ENCODE results near the gene EYS. TPM values are rescaled to one million over a fixed set of nuclear protein-coding genes. Genes with fewer than 3 reads are reported as not detected.

The EYS gene
- total RNA-seq, 6 experiments from 2014 or later, result 0.18 TPM; not detected in 5

DNA sequence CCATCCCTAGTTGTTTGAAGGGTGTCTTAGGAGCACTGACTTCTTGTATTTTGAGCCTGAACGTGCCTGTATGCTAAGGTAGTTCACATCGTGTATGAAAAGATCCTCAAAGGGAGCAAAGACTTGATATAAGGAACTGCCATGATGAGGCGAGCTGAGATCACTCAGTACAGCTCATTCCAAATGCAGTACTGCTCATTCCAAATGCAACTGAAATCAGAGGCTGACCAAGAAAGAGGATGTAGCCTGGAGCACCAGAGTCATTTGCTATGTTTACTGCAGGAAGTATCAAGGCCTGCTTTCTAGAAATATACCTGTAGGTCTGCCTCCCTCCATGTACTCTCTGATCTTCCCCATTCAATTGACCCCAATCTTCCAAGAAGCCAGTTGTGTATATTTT lies 832.2 kb downstream of the EYS start:
- Mint-ChIP-seq H3K4me3 (no peak overlapping the region), H3K4me1 (ENCODE audit: low read depth) (no peaks in the 10 kb centered on the region), H3K27me3 (ENCODE audit: insufficient read depth) (no peaks in the 10 kb centered on the region), H3K36me3 (ENCODE audit: low read depth) (no peaks in the 10 kb centered on the region), H3K27ac (no peak overlapping the region), H3K9me3 (peaks cover 28% of the 10 kb centered on the region)
- TF ChIP-seq, protein P1, sequence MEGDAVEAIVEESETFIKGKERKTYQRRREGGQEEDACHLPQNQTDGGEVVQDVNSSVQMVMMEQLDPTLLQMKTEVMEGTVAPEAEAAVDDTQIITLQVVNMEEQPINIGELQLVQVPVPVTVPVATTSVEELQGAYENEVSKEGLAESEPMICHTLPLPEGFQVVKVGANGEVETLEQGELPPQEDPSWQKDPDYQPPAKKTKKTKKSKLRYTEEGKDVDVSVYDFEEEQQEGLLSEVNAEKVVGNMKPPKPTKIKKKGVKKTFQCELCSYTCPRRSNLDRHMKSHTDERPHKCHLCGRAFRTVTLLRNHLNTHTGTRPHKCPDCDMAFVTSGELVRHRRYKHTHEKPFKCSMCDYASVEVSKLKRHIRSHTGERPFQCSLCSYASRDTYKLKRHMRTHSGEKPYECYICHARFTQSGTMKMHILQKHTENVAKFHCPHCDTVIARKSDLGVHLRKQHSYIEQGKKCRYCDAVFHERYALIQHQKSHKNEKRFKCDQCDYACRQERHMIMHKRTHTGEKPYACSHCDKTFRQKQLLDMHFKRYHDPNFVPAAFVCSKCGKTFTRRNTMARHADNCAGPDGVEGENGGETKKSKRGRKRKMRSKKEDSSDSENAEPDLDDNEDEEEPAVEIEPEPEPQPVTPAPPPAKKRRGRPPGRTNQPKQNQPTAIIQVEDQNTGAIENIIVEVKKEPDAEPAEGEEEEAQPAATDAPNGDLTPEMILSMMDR (IDR thresholded peaks at IDR 0.05), result no peak
- no peak for DNase-seq

DNA sequence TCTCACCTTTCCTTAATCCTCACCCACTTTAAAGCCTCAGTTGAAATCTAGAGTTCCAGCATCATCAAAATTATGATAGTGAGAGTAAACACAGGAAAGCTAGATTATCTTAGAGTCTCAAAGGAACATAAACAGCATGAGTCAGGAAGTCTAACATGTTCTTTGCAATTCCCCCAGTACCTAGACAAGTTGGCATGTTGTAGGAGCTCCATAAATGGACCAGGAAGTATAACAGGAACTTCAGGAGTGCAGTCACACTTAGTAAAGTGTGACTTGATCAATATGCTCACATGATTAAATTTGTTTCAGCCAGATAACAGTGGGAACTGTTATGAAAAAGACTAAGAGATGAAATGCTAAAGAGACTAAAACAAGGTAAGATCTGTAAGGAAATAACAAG lies 834.4 kb downstream of the EYS start:
- Mint-ChIP-seq H3K4me3 (no peak overlapping the region), H3K27ac (no peak overlapping the region), H3K9me3 (peaks cover 32% of the 10 kb centered on the region), H3K27me3 (ENCODE audit: insufficient read depth) (no peaks in the 10 kb centered on the region), H3K4me1 (ENCODE audit: low read depth) (no peaks in the 10 kb centered on the region), H3K36me3 (ENCODE audit: low read depth) (no peaks in the 10 kb centered on the region)
- DNase-seq, result no peak
- TF ChIP-seq, protein P1 (IDR thresholded peaks at IDR 0.05), result no peak

DNA sequence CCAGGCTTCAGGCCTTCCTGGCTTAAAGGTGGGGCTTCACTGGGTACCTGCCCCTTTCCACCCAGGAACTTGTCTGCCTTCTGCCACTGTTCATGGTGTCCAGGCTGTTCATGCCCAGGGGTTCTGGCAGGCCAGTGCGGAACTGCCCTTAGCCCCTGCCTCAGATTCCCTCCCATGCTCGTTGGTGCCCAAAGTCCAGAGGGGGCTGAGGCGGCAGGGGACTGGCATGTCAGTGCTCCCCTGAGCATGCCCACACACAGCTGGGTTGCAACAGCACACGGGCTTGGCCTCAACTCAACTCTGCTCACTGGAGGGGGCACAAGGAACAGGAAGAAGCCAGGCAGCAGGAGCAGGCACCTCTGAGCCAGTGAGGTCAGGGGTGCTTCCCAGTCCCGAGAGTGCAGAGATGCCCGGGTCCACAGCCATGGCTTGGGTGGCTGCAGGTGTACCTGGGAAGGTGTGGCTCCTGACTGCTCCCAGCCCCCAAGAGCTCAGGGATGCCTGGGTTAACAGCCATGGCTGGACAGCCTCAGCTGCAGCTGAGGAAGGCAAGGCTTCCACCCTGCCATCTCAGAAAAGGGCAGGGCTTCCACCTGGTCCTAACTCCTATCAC lies 845.9 kb downstream of the EYS start:
- DNase-seq, result no peak
- H3K9me3 Mint-ChIP-seq, result peaks cover 27% of the 10 kb centered on the region
- no peaks in the 10 kb centered on the region; the same call in 1 of the 2 replicates for H3K27me3 Mint-ChIP-seq (ENCODE audit: insufficient read depth)
- TF ChIP-seq, protein P1 (IDR thresholded peaks at IDR 0.05), result no peak
- H3K27ac Mint-ChIP-seq, result no peak overlapping the region
- H3K4me1 Mint-ChIP-seq (ENCODE audit: low read depth), result no peaks in the 10 kb centered on the region
- H3K4me3 Mint-ChIP-seq, result no peak overlapping the region
- H3K36me3 Mint-ChIP-seq (ENCODE audit: low read depth), result no peaks in the 10 kb centered on the region

DNA sequence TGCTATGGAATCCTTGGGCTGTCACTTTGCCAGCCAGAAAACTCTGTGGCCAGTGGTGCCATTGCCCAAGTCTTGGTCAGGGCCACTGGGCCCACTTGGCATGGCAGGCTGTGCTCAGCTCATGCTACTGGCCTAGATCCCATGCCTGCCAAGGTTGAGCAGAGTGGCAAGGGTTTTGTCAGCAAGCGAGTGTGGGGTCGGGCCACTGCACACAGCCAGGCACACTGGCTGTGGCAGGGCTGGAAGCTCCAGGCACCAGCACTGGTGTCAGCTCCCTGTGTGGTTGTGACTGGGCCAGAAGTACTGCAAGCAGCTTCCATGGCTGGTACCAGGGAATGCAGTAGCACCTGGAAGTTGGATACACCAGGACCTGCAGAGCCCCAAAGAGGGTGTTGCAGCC lies 846.8 kb downstream of the EYS start:
- Mint-ChIP-seq H3K4me3 (no peak overlapping the region), H3K27me3 (ENCODE audit: insufficient read depth) (no peaks in the 10 kb centered on the region; the same call in 1 of the 2 replicates), H3K27ac (no peak overlapping the region), H3K4me1 (ENCODE audit: low read depth) (no peaks in the 10 kb centered on the region), H3K9me3 (peaks cover 34% of the 10 kb centered on the region), H3K36me3 (ENCODE audit: low read depth) (no peaks in the 10 kb centered on the region)
- no peak for DNase-seq
- TF ChIP-seq, protein P1 (IDR thresholded peaks at IDR 0.05), result no peak

DNA sequence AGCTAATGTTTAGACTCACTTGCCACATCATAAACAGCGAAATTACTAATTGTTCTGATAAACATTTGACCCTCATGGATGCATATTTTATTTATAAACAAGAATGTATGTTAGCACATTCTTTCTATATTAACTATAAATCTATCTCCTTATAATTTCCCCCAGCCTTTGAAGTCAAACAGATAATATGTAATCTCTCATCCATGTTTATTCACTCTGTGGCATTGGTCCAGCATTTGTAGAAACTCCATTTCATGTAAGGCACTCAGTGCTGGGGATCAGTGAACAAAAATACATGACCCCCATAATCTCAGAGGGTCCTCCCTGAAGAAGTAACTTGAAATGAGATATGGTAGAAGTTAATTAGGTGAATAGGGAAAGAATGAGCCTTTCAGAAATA lies 856.9 kb downstream of the EYS start:
- H3K9me3 Mint-ChIP-seq, result peaks cover 34% of the 10 kb centered on the region
- TF ChIP-seq, protein P1 (IDR thresholded peaks at IDR 0.05), result no peak
- H3K4me3 Mint-ChIP-seq, result no peak overlapping the region
- H3K27me3 Mint-ChIP-seq (ENCODE audit: insufficient read depth), result no peaks in the 10 kb centered on the region
- no peaks in the 10 kb centered on the region for H3K36me3 Mint-ChIP-seq (ENCODE audit: low read depth)
- DNase-seq, result no peak
- H3K27ac Mint-ChIP-seq, result no peak overlapping the region
- no peaks in the 10 kb centered on the region for H3K4me1 Mint-ChIP-seq (ENCODE audit: low read depth)

All from HFFc6 (cell line).